Activated T-cell treated with anti-CD3 and anti-CD28 coated beads for 24 hours (primary cell): ENCODE measurements around the gene HEXB.
"Not testable (repeated sequence)": the region's sequence is repeated elsewhere in the genome, so short reads cannot be mapped to it uniquely, and the experiment has no call there.

ENCODE experiments used
- DNase-seq: peaks from one replicate; pipeline ENCODE4 v3.0.0-alpha.2; 2020; ENCODE audit warnings: low read depth

HEXB gene

DNA sequence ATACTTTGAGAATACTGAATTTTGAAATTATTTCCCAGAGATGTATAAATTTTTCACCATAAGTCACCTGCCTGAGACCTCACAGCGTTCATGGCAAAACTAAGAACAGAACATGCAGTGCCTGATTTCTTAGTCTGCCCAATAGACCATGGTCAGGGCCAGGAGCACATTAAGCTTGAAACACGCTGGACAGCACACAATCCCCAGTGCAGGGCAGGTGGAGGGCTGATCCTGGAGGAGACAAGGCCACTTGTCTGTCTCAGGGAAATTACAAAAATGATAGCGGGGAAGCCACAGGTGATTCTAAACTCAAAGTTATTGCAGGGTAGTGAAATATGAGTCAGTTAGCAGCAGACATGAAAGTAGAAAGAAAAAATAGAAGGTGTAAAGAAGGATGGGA, 25.9 kb upstream of the HEXB start:
- no peak for DNase-seq

DNA sequence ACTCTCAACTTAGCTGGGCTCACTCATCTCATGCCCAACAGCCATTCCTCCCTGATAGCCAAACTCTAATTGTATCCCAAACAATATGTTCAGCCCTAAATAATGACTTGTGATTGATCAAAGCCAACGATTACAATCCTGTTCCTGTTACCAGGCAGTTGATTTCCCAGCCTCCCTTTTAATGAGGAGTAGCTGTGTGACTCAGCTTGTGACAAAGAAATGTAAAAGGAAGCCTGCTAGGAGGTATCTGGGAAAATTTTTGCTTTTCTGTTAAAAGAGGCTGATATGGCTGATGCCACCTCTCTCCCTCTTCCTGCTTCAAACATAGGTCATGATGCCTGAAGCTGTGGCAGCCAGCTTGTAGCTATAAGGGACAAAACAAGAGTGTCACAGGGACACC, 24.9 kb upstream of the HEXB start:
- DNase-seq: no peak

DNA sequence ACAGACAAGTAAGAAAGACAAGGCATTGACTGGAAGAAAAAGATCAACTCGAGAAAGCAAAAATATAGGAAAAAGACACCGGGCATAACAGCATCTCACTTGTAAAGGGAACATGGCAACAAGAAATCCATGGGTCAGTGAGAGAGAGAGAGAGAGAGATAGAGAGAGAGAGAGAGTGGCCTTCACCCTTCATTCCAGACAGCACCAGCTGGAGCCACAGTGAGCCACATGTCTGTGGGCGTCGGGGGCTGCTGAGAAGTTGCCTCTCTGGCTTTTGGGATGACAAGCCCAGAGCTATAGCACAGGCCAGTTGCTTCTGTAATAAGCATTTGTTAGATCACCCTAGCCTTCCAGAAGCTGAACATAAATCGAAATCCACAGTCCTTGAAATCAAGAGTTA, 24.2 kb upstream of the HEXB start:
- DNase-seq: no peak

DNA sequence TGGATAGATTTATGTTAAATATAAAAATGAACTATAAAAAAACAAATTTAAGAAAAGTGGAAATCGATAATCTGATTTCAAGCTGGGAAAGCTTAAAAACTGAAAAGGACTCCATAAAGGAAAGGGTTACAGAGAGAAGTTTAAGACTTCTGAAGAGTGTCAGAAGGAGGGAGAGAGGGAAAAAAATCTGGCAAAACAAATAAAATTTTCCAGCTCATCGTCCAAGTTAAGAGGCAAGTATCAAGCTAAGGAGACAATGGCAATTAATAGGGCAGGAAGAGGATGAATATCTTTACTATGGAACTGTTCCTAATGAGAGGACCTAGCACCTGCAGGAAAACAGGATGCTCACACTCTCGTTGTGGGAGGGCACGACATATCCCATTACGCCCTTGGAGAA, 20.5 kb upstream of the HEXB start:
- DNase-seq: no peak

DNA sequence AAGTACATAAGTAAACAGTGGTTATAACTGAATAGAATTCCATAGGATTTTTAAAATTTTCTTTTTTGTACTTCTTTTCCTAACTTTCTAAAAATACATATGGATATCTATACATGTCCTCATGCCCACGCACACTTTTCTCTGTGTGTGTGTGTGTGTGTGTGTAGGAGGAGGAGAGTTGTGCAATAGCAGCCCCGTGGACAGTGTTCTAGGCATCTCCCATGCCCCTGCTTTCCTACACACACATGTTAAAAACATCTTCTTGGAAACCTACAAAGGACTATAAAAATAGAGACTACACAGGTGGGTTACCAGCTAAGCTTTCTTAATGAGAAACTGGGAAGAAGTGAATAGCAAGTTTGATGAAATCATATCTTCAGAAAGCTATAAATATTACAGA, 19.8 kb upstream of the HEXB start:
- DNase-seq: no peak

DNA sequence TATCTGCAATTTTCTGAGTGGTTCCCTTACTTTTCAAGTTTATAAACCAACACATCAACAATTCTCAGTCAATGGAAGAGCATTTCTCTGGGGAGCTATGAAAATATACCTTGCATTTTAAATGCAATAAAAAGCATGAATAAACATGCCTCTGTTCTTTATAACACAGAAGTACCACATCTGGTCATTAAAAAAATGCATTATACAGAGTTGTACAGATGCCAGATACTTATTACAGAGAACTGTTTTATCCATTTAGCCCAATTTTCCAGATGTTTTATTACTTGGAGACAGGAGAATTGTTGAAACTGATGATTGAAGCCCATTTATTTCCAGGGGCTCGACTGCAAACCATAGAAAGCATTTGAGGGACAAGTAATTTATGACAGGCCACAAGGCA, 19.2 kb upstream of the HEXB start:
- DNase-seq: no peak

DNA sequence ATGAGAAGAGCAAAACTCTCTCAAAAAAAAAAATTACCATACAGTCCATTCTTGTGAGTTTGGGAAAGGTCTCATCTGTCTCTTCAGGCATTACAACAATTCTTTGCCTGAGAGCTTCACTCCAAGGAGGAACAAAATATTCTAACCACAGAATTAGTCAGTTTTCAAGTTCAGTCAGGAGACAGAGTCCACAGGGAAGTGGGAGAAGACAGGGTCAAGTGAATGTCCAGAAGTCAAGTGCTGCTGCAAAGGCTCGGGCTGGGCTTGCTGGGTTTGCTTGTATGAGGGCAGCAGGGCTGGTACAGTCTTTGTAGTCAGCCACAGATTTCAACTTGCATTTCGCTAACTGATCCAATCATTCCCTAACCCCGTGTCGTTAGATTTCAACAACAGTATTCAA, 17.6 kb upstream of the HEXB start:
- DNase-seq: no peak

DNA sequence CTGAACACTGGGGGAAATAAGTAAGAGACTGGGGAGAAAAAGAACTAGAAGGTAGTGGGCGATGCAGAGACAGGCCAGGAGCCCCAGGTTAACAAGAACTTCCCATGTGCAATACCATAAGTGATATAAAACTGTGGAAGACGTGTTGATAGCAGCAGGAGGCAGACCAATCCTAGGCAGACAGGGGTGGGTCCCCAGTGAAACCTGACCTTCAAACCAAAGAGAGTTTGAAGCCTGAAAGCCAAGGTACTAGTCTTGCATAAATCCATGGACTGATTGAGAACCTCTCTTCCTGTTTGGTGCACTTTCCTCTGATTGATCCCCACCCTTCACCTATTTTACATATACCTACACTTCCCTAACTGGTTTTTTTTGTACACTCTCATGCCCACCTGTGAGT, 15.2 kb upstream of the HEXB start:
- DNase-seq: no peak

DNA sequence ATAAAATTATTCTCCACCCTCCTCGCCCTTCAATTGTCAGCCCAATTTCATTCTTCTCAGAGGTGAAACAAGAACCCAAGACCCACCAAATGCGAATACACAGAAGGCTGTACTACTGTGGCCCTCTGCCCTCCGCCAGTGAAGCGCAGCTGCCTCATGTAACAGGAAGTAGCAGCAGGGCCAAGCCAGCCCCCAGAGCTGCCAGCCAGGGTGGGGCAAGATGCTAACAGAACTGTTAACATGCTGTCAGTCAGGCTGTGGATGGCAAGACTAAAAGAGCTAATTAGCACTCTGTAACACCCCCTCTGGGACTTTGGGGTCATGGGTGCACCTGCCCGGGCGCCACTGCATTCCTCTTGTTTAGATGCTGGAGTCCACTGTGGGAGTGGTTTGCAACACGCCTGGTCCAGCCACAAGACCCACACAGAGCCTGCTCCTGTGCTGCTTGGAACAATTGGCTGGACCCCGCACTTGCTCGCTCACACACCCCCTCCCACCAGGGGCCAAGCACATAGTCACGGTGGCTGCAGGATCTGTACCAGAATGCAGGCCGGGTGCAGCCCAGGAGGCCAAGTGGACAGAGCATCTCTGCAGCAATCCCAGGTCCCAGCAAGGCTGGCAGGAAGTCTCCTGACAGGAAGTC, 14.5 kb upstream of the HEXB start:
- DNase-seq: no peak

DNA sequence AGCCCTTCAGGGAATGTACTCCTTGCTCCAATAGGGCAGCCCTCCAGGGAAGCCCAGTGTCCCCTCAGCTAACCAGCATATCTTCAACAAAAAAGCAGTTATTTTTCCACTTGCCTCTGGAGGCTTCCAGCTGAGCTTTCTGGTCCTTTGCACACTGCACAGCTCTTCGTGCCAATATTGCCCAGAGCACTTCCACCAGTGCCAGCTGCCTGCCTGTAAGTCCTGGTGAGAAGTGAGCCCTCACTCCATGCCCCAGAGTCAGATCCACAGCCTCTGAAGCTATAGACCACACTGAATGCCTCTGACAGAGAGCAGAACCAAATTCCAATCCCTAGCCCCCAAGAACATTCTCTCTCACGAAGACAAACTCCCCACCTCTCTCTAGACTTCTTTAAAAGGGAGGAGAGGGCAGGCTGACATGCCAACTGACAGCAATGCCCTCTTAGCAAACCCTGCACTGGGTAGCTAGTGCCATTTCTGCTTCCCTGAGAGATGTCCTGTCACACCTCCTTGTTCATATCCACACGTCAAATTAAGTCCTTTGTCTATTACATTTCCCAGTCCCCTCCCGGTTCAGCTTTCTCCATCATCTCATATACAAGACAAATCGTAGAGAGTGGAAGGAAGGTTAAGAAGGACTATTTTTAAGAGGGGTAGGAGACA, 12.7 kb upstream of the HEXB start:
- DNase-seq: no peak

DNA sequence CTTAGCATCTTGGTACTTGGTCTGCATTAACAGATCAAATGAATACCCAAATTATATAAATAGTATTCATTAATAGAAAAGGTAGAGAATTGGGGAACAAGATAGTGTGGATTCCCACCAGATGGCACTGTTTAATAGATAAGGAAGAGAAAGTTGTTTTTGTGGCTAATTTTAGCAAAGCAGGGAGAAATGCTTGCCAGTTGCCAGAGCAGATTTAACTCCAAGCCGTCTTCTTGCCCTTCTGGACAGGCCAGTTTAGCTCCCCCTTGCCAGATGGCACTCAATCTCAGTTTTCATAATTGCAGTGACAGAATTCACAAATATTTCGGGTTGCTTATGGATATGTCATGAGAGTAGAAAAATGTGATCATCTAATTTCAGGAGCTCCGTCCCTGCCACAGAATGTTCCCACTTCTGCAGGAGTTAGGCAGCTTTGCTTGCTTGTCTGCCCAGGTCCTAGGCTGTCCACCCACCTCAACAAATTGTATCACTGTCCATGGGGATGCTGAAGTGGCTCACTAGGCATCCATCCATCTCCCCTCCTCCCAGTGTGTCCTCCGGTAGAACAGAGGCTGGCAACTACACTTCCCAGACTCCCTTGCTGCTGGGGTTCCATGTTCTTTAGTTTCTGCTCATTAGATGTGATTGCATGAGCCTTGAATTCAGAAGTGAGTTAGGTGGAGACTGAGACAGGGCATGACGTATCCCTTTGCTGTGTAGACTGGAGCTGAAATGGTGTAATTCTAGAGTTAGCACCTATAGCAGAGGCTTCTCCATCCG, 11.8 kb upstream of the HEXB start:
- DNase-seq: no peak

DNA sequence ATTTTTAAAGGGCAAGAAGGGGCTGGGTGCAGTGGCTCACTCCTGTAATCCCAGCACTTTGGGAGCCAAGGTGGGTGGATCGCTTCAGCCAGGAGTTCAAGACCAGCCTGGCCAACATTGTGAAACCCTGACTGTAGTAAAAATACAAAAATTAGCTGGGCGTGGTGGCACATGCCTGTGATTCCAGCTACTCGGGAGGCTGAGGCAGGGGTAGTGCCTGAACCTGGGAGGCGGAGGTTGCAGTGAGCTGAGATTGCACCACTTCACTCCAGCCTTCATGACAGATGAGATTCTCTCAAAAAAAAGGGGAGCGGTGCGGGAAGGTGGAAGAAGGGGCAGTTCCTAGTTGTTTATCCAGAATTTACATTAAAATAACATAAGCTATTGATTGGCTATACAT, 8.6 kb upstream of the HEXB start:
- not testable (repeated sequence) for DNase-seq

DNA sequence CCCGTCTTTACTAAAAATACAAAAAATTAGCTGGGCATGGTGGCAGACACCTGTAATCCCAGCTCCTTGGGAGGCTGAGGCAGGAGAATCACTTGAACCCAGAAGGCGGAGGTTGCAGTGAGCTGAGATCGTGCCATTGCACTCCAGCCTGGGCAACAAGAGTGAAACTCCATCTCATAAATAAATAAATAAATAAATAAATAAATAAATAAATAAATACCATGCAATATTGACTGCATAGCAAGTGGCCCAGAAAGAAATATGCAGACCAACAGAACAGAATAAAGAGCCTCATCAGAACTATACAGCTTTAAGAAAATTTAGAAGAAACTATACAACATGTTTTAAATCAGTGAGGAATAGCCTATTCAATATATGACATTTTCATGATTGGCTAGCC, 6.9 kb upstream of the HEXB start:
- not testable (repeated sequence) for DNase-seq

DNA sequence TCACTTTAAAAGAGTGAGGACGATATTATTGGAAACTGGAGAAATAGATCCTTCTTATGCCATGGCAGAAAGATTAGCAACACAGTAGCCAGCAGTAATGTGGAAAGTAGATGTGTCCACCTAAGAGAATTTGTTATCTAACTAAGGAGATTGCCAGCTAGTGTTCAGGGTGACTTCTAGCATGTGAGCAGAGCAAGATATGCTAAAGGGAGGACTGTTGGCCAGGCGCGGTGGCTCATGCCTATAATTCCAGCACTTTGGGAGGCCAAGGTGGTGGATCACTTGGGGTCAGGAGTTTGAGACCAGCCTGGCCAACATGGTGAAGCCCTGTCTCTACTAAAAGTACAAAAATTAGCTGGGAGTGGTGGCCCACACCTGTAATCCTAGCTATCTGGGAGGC, 5.7 kb upstream of the HEXB start:
- not testable (repeated sequence) for DNase-seq

DNA sequence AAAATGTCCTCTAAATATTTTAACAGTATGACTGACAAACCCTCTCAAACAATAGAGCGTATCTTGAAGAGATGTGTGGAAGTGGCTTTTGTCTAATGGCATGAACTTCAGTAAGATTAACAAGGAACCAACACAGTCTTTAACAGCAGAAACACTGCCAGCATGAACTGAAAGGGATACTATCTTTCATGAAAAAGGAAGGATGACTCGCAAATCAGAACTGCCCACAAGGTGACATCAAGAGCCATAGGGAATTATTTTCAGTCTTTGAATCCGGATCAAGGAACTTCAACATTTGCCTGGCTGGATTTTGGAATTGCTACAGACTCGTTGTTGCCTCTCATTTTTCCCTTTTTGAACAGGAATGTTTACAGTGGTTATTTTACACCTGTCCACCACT, 5.1 kb upstream of the HEXB start:
- no peak for DNase-seq

DNA sequence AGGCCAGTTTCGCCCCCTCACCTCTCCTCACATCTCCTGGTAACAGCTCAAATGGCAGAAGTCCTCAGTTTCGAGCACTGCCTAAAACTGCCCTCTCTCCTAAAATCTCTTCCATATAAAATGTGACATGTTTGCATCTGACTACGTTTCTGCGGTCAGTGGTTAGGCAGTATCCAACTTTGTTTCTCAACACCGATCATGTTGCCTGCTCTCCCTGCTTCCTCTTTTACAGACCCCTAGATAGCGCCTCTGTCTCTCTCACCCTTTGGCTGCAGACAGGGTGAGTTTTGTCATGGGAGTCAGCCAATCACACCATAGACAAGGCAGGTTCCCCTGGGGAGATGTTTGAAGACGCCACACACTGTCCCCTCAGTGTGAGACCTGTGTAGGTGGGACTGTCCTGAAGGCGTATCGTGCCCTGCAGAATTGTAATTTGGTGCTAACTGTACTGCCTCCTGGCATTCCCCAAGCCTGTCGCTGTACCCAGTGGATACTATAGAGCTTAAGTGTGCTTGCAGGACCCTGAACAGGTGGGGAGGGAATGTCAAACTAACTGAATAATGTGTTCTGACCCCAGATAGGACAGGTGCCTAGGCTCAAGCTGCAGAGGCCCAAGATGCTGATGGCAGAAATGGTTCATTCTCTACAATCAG, 1.1 kb downstream of the HEXB start:
- no peak for DNase-seq

DNA sequence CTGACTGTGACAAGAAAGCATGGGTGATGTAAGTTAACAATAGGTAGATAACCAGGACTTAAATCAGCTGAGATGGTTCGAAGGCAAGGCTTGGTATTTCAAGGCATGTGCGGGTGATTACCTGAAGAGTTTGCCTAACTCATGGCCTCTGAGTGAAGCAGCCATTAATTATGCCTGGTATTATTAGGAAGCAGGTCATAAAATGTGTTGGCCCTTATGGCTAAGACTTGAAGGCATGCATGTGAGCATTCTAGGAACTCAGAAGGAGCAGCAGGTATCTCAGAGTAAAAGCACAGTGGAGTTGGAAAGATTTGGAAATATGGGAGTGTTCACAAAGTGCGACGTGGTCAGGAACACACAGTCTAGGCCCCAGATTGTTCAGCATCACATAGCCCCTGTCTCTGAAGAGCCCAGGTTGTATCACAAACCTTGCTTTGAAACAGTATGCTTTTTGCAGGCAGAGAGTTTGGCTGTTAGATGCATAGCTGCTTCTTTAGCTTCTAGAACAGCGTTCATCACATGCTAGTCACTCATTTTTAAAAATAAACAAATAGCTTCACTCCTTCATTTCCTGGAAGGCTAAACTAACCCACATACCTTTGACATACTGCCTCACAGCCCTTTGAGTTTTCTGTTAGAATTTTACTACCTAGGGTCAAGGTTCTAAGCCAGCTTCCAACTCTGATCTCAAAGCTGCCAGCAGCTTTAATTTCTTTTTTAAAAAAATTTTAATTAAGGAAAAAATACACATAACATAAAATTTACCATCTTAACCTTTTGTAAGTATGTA, 2.1 kb downstream of the HEXB start:
- no peak for DNase-seq

DNA sequence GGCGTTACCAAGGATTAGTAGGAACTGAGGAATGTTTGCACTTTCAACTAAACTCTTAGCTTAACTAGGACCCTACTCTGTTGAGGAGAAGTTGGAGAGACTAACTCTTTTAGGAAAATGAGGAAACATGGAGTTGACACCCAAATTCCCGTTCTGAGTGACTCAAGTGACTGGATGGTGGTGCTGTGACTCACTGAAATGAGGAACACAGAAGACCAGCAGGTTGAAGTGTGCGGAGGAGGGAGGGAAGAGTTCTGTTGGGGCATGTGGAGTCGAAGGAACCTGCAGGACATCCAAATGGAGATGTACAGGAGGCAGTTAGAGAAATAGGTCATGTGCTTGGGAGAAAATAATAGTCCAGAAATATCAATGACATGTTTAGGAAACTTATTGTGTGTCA, 8.2 kb downstream of the HEXB start:
- no peak for DNase-seq

DNA sequence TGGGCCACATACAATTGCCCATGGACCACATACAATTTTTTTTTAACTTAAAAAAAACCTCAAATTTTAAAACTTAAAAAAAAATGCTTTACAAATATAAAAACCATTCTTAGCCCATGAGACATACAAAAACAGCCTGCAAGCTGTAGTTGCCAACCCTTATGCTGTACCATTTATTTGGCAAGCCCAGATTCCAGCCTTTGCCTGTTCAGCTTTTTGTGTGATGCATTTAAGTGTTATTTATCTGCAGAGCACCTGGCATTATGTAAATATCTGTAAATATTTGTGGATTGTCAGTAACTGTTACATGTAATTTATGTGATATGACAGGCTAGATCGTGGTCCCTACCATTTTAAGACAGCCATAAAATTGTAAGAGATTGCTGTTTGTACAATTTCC, 32.6 kb downstream of the HEXB start:
- no peak for DNase-seq

DNA sequence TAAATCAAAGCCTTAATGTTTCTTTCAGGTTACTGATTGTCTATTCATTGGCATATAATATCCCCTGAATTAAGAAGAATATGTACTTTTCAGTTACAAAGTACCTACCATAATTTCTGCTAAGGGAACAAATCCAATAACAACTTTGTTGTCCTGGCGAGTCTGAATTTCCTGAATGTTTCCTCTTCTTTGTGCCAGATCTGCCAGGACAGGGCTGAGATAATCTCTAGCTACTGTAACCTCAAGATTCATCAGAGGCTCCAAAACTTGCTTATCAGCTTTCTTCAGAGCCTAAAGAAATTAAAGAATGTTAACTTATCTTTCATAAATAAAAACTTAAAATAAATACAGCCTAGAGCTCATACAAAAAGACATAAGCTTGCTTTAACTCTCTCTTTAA, 37.2 kb downstream of the HEXB start:
- DNase-seq: no peak

DNA sequence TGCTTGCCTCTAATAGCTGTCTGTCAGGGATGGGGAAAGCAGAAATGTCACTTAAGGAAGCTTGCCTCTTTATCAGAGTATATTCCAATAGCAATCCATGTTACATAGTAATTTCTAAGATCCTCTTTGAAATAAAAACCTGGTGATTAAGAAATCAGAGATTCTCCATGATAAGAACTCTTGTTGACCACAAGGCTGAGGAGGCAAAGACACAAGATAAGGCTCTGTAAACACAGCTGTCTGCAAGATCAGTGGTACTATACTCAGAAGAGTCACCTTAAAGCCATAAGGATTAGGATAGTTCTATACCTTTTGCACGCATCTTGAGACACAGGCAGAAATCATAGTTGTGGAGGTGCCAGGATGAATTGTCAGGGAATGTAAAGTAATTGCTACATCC, 40.3 kb downstream of the HEXB start:
- DNase-seq: no peak

DNA sequence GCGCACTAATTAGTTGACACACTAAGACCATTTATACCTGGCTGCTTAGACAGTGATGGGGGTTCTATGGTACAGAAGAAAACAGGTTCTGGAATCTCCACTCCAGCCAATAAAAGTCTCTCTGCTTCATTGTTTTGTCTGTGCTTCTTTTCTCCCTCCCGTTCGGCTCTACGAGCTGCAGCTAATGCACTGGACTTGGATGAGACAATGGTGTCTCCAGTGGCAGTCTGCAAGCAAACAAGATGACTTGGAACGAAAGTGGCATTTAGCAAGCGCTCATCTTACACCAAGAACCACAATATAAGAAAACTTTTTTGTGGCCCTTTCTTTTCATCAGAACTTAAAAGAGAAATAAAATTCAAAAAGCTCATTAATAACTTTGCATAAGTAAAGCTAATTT, 51.7 kb downstream of the HEXB start:
- no peak for DNase-seq
